GM10847 (cell line): ENCODE measurements around the gene HCN2.
A peak's percentile ranks its signal among the peaks of the same experiment; 100 is the strongest.

Experiments used
- POLR2A ChIP-seq: IDR thresholded peaks from 2 replicates; pipeline ENCODE4 v1.6.1; 2011; ENCODE audit not compliant: insufficient read length; ENCODE audit errors: extremely low read depth

The HCN2 gene

GRCh38 chr19:566403-566802 lies 23.3 kb upstream of the HCN2 start:
- no peak for TF ChIP-seq POLR2A

GRCh38 chr19:566844-567243 lies 22.8 kb upstream of the HCN2 start:
- TF ChIP-seq POLR2A, result no peak

GRCh38 chr19:567296-567900 lies 22.3 kb upstream of the HCN2 start:
- no peak for TF ChIP-seq POLR2A

- no peak for TF ChIP-seq POLR2A
Measured at GRCh38 chr19:570251-570686, 19.4 kb upstream of the HCN2 start.

GRCh38 chr19:570937-571565 lies 18.6 kb upstream of the HCN2 start:
- TF ChIP-seq POLR2A, result no peak

GRCh38 chr19:571566-571974 lies 18.1 kb upstream of the HCN2 start:
- TF ChIP-seq POLR2A, result no peak

- peak; percentile 99 for TF ChIP-seq POLR2A
Measured at GRCh38 chr19:572140-572742, 17.4 kb upstream of the HCN2 start, which contains the start of gene BSG. Gene BSG, plus strand, starts transcription at chr19:572596. Its CDS starts 39 bp downstream, at chr19:572635.

- no peak for TF ChIP-seq POLR2A
Measured at GRCh38 chr19:572743-573518, 16.8 kb upstream of the HCN2 start.

GRCh38 chr19:573519-573825 lies 16.2 kb upstream of the HCN2 start:
- TF ChIP-seq POLR2A, result no peak

GRCh38 chr19:574658-575526 lies 14.8 kb upstream of the HCN2 start:
- TF ChIP-seq POLR2A, result no peak

- no peak for TF ChIP-seq POLR2A
Measured at GRCh38 chr19:575527-576506, 13.9 kb upstream of the HCN2 start.

GRCh38 chr19:576768-577438 lies 12.8 kb upstream of the HCN2 start:
- TF ChIP-seq POLR2A, result no peak
